ENCODE data around the gene RPS6KA2.

- TF ChIP-seq EZH2 (IDR thresholded peaks at IDR 0.05; ENCODE audit: borderline replicate concordance, insufficient read depth, low read depth, low read length, poor library complexity, severe bottlenecking), result no peak
- TF ChIP-seq, protein P1, sequence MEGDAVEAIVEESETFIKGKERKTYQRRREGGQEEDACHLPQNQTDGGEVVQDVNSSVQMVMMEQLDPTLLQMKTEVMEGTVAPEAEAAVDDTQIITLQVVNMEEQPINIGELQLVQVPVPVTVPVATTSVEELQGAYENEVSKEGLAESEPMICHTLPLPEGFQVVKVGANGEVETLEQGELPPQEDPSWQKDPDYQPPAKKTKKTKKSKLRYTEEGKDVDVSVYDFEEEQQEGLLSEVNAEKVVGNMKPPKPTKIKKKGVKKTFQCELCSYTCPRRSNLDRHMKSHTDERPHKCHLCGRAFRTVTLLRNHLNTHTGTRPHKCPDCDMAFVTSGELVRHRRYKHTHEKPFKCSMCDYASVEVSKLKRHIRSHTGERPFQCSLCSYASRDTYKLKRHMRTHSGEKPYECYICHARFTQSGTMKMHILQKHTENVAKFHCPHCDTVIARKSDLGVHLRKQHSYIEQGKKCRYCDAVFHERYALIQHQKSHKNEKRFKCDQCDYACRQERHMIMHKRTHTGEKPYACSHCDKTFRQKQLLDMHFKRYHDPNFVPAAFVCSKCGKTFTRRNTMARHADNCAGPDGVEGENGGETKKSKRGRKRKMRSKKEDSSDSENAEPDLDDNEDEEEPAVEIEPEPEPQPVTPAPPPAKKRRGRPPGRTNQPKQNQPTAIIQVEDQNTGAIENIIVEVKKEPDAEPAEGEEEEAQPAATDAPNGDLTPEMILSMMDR (IDR thresholded peaks at IDR 0.05), result no peak
Measured at GRCh38 chr6:166541876-166542579, 85.0 kb downstream of the RPS6KA2 start.

Data from B cell (primary cell).